ENCODE data around the gene GALNT9.

DNA sequence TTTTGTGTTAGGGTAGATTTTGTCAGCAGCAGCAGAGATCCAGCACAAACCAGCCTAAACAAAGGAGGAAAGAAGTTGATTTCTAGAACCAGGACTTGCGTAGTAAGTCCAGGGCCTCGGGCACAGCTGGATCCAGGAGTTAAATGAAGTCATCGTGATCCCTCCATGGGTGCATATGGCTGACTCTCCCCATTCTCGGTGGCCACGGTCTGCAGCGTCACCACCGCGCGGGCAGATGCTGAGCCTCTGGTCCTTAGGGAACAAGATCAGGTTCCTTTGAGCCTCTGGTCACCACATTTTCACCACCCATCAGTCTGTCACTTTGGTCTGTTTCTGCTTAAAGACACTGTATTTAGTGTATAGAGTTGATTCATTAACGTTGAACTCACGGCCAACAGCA is 14.8 kb upstream of the GALNT9 start:
- TF ChIP-seq, protein P1, sequence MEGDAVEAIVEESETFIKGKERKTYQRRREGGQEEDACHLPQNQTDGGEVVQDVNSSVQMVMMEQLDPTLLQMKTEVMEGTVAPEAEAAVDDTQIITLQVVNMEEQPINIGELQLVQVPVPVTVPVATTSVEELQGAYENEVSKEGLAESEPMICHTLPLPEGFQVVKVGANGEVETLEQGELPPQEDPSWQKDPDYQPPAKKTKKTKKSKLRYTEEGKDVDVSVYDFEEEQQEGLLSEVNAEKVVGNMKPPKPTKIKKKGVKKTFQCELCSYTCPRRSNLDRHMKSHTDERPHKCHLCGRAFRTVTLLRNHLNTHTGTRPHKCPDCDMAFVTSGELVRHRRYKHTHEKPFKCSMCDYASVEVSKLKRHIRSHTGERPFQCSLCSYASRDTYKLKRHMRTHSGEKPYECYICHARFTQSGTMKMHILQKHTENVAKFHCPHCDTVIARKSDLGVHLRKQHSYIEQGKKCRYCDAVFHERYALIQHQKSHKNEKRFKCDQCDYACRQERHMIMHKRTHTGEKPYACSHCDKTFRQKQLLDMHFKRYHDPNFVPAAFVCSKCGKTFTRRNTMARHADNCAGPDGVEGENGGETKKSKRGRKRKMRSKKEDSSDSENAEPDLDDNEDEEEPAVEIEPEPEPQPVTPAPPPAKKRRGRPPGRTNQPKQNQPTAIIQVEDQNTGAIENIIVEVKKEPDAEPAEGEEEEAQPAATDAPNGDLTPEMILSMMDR (IDR thresholded peaks at IDR 0.05): no peak
- TF ChIP-seq POLR2A (IDR thresholded peaks at IDR 0.05) (no peak), POLR2AphosphoS5 (IDR thresholded peaks at IDR 0.05) (no peak), EP300 (IDR thresholded peaks at IDR 0.05) (no peak)
